OCI-LY7 (cell line): ENCODE measurements around the gene CCDC170. TPM values are rescaled to one million over a fixed set of nuclear protein-coding genes. Genes with fewer than 3 reads are reported as not detected.

Experiments
- BruUV-seq: library from RNA; stranded (reverse); fragments of 400-500 nt; replicated peaks from 2 replicates; lab custom pipeline; 2021; lab: Mats Ljungman, UMichigan
- CTCF ChIA-PET: fragments of 300-600 bp; sonication (Branson Sonifier 250); formaldehyde crosslinking; loops from one replicate; lab custom pipeline; 2022; ENCODE audit warnings: antibody characterized with exemption; ENCODE audit not compliant: unreplicated experiment; lab: Charles Lee
- POLR2A ChIA-PET: fragments of 300-600 bp; sonication (Branson Sonifier 250); formaldehyde crosslinking; loops from one replicate; lab custom pipeline; 2022; ENCODE audit warnings: antibody characterized with exemption; lab: Charles Lee
- DNase-seq: peaks from one replicate; pipeline ENCODE4 v3.0.0-alpha.2; 2015; ENCODE audit warnings: low spot score
- H2AFZ ChIP-seq: fragments of 200-600 bp; sonication (generic), shearing (Covaris generic); 2 replicates; pipeline ENCODE4 v1.6.1; 2014; ENCODE audit warnings: mild to moderate bottlenecking, antibody characterized with exemption, low read length, moderate library complexity
- H3K27ac ChIP-seq: fragments of 200-600 bp; sonication (generic); 2 replicates; pipeline ENCODE4 v1.5.1; 2014; ENCODE audit warnings: mixed run types, low read depth, mild to moderate bottlenecking, moderate library complexity, low read length, inconsistent platforms; ENCODE audit not compliant: poor library complexity, severe bottlenecking
- H3K36me3 ChIP-seq: fragments of 200-600 bp; sonication (generic); 2 replicates; pipeline ENCODE4 v1.6.1; 2014; ENCODE audit warnings: mild to moderate bottlenecking, antibody characterized with exemption, low read length, moderate library complexity, mixed read lengths; ENCODE audit not compliant: insufficient read depth
- H3K4me1 ChIP-seq: fragments of 200-600 bp; sonication (generic); 2 replicates; pipeline ENCODE4 v1.5.1; 2014; ENCODE audit warnings: mild to moderate bottlenecking, low read length; ENCODE audit not compliant: insufficient read depth, poor library complexity, severe bottlenecking
- H3K4me2 ChIP-seq: fragments of 200-600 bp; sonication (generic); 2 replicates; pipeline ENCODE4 v1.6.1; 2014; ENCODE audit warnings: mild to moderate bottlenecking, low read length
- H3K4me3 ChIP-seq: fragments of 200-600 bp; sonication (generic); 2 replicates; pipeline ENCODE4 v1.5.1; 2014; ENCODE audit warnings: mild to moderate bottlenecking, low read depth, low read length; ENCODE audit not compliant: poor library complexity, severe bottlenecking
- H3K79me2 ChIP-seq: fragments of 200-600 bp; sonication (generic); 2 replicates; pipeline ENCODE4 v1.6.1; 2016; ENCODE audit warnings: low read depth, mild to moderate bottlenecking, low read length, moderate library complexity, mixed read lengths; ENCODE audit not compliant: insufficient read depth
- H3K9me2 ChIP-seq: fragments of 200-600 bp; sonication (generic); 2 replicates; pipeline ENCODE4 v1.6.1; 2016; ENCODE audit warnings: mild to moderate bottlenecking, low read length, mixed read lengths; ENCODE audit not compliant: insufficient read depth
- H3K9me3 ChIP-seq: fragments of 200-600 bp; sonication (generic); 2 replicates; pipeline ENCODE4 v1.6.1; 2014; ENCODE audit warnings: mild to moderate bottlenecking, mixed run types, low read length, mixed read lengths
- H4K20me1 ChIP-seq: fragments of 200-600 bp; sonication (generic); 2 replicates; pipeline ENCODE4 v1.6.1; 2014; ENCODE audit warnings: mild to moderate bottlenecking, antibody characterized with exemption, low read length, moderate library complexity, mixed read lengths; ENCODE audit not compliant: insufficient read depth
- CTCF ChIP-seq: fragments of 200-600 bp; sonication (generic); conservative IDR thresholded peaks from 2 replicates; pipeline ENCODE4 v1.5.1; 2014; ENCODE audit warnings: mild to moderate bottlenecking, antibody characterized with exemption, low read length, moderate library complexity, mixed read lengths
- EZH2phosphoT487 ChIP-seq: fragments of 200-600 bp; sonication (generic); IDR thresholded peaks from 2 replicates; pipeline ENCODE4 v1.6.1; 2018; ENCODE audit warnings: low read depth, borderline replicate concordance, mild to moderate bottlenecking, mixed run types, antibody characterized with exemption, low read length, moderate library complexity, mixed read lengths
- intact Hi-C: fragments of 100-400 bp; cut with micrococcal nuclease; formaldehyde crosslinking; loops from one replicate; pipeline ENCODE4 v1.10.0; 2022; ENCODE audit not compliant: unreplicated experiment
- total RNA-seq, 2 experiments: library from RNA; depleted of rRNA in 1 of 2; stranded (reverse); fragments of >200 nt in 1 of 2; shearing (Covaris generic) in 1 of 2; gene quantifications; 2 replicates each; pipeline ENCODE4 v1.2.3, GENCODE V29; 2014 to 2022

Gene CCDC170
- total RNA-seq, 2 experiments from 2014 or later, result not detected

GRCh38 chr6:151658091-151658490 lies 164.3 kb downstream of the CCDC170 start:
- no peak for DNase-seq
- H3K36me3 ChIP-seq, result no peaks in the 10 kb centered on the region
- H3K9me3 ChIP-seq, result no peaks in the 10 kb centered on the region
- no TSS peak for BruUV-seq
- H2AFZ ChIP-seq, result no peak overlapping the region
- no peaks in the 10 kb centered on the region for H3K4me1 ChIP-seq
- no peak overlapping the region for H3K4me2 ChIP-seq
- CTCF ChIA-PET, result no interaction called here
- no peak overlapping the region for H3K4me3 ChIP-seq
- POLR2A ChIA-PET, result no interaction called here
- no peaks in the 10 kb centered on the region for H3K9me2 ChIP-seq
- H3K27ac ChIP-seq, result no peak overlapping the region
- no peaks in the 10 kb centered on the region for H3K79me2 ChIP-seq
- H4K20me1 ChIP-seq, result no peaks in the 10 kb centered on the region
- intact Hi-C loops, result no loop called here
- TF ChIP-seq CTCF (no peak), EZH2phosphoT487 (no peak)

GRCh38 chr6:151659212-151659611 lies 165.4 kb downstream of the CCDC170 start:
- Histone ChIP-seq H3K9me2 (no peaks in the 10 kb centered on the region), H3K9me3 (no peaks in the 10 kb centered on the region), H3K27ac (no peak overlapping the region), H3K79me2 (no peaks in the 10 kb centered on the region), H3K4me2 (no peak overlapping the region), H2AFZ (no peak overlapping the region), H3K4me3 (no peak overlapping the region), H3K36me3 (no peaks in the 10 kb centered on the region), H4K20me1 (no peaks in the 10 kb centered on the region), H3K4me1 (no peaks in the 10 kb centered on the region)
- POLR2A ChIA-PET, result interaction anchor here (0.5 kb wide), 1 partner anchor 40 kb away, joined by 3 read pairs; no protein-coding TSS in a partner anchor
- intact Hi-C loops, result no loop called here
- no peak for DNase-seq
- CTCF ChIA-PET, result no interaction called here
- no peak for TF ChIP-seq EZH2phosphoT487
- BruUV-seq, result no TSS peak

GRCh38 chr6:151661509-151661908 lies 167.7 kb downstream of the CCDC170 start:
- POLR2A ChIA-PET, result no interaction called here
- Histone ChIP-seq H3K4me2 (no peak overlapping the region), H3K27ac (no peak overlapping the region), H4K20me1 (no peaks in the 10 kb centered on the region), H3K4me1 (no peaks in the 10 kb centered on the region), H3K9me2 (no peaks in the 10 kb centered on the region), H3K79me2 (no peaks in the 10 kb centered on the region), H3K9me3 (no peaks in the 10 kb centered on the region), H3K4me3 (no peak overlapping the region), H2AFZ (no peak overlapping the region), H3K36me3 (no peaks in the 10 kb centered on the region)
- no peak for TF ChIP-seq CTCF
- no peak for TF ChIP-seq EZH2phosphoT487
- intact Hi-C loops, result no loop called here
- DNase-seq, result no peak
- BruUV-seq, result no TSS peak
- CTCF ChIA-PET, result no interaction called here
